Stimulated activated CD8-positive, alpha-beta memory T cell treated with anti-CD3 and anti-CD28 coated beads, Interleukin-15, amount 100 ng/mL, for 24 hours (primary cell): ENCODE measurements around the gene MICAL3.
"Not testable (repeated sequence)": the region's sequence is repeated elsewhere in the genome, so short reads cannot be mapped to it uniquely, and the experiment has no call there.

Experiments
- DNase-seq: peaks from one replicate; pipeline ENCODE4 v3.0.0-alpha.2; 2020; ENCODE audit warnings: low read depth

The MICAL3 gene

DNA sequence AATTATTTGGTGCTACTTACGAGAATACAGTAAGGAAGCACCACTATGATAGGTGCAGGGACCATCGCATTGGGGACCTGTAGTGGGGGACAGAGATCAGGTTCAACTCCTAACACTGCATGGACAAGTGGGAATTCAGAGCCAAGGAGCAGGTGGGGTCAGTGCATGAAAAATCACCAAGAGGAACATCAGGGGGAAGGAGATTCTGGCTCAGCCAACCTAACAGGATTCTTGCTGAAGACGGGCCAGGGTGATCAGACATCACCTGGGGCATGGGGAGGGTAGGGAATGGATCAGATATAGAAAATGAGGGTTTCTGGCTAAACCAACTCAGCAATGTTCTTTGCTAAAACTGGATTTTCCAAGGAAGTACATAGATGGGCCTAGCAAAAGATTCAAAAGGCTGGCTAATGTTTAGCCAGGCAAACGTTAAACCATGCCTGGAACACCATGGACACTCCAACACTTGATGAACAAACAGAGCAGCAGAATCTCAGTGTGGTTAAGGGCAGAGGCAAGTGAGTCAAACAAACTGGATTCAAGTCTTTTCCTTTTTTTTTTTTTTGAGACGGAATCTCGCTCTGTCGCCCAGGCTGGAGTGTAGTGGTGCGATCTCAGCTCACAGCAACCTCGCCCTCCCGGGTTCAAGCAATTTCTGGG, 70.0 kb downstream of the MICAL3 start:
- no peak for DNase-seq

GRCh38 chr22:17953147-17953546, 71.2 kb downstream of the MICAL3 start:
- no peak for DNase-seq

DNA sequence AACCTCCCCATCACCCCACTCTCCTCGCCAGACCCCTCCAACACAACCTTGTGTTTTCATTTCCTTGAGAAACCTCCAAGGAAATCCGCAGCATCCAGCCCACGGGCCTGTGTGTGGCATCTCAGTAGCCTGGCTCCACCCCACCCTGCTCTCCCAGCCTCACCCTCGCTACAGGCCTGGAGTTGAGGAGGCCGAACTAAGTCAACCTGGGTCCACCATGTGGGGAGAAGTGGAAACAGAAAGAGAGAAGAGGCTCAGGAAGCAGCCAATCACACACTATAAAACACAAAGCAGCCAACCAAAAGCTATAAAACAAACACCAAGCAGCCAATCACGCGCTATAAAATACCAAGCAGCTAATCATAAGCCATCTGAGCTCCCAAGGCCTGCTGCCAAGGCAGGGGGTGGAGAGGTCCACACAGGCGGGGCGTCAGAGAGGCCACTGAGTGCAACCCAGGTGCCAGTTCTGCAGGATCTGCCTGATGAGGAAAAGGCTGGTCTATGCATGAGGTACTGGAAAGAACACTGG, 72.0 kb downstream of the MICAL3 start:
- DNase-seq: no peak

GRCh38 chr22:17951315-17951714, 73.0 kb downstream of the MICAL3 start:
- DNase-seq: no peak

GRCh38 chr22:17950651-17951214, 73.6 kb downstream of the MICAL3 start:
- DNase-seq: no peak

DNA sequence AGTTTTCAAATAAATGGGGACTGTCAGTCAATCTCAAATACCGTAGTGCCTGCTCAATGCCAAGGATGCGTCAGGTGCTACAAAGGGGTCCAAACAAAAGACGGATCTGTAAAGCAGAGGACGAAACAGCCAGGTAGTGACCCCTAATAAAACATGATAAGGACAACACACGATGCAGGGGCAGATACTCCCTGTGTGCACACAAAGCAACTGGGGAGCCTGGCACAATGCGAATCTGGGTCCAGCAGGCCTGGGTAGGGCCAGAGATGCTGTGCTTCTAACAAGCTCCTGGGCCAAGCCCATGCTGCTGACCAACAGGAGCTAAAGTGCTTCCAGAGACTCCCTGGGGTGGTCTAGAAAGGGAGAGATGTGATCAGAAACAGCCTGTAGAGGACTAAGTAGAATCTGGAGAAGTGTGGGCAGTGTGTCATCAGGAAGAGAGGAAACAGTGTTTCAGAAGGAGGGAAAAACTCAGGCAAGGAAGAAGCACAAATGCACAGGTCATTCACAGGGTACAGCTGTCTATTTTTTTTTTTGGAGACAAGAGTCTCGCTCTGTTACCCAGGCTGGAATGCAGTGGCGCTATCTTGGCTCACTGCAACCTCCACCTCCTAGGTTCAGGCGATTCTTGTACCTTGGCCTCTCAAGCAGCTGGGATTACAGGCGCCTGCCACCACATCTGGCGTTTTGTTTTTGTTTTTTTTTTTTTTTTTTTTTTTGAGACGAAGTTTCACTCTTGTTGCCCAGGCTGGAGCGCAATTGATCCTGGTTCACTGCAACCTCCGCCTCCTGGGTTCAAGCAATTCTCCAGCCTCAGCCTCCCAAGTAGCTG, 74.5 kb downstream of the MICAL3 start:
- DNase-seq: no peak

DNA sequence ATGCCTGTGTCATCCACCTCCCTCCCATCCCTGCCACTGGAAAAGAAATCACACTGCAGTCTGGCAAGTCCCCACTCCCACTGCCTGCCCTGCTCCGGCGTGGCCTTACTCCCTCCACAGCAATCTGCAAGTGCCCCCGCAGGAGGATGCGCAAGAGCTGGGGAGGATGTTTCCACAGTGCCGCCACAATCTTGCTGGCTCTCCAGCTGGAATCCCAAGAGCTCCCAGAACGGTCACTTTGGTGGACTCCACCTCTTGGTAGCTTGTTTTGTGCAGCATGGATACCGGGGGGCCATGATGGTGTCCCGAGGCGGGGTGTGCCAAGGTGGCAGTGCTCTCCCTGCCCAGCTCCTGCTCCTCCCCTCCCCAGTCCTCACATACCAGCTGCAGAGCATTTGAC, 76.3 kb downstream of the MICAL3 start:
- no peak for DNase-seq

DNA sequence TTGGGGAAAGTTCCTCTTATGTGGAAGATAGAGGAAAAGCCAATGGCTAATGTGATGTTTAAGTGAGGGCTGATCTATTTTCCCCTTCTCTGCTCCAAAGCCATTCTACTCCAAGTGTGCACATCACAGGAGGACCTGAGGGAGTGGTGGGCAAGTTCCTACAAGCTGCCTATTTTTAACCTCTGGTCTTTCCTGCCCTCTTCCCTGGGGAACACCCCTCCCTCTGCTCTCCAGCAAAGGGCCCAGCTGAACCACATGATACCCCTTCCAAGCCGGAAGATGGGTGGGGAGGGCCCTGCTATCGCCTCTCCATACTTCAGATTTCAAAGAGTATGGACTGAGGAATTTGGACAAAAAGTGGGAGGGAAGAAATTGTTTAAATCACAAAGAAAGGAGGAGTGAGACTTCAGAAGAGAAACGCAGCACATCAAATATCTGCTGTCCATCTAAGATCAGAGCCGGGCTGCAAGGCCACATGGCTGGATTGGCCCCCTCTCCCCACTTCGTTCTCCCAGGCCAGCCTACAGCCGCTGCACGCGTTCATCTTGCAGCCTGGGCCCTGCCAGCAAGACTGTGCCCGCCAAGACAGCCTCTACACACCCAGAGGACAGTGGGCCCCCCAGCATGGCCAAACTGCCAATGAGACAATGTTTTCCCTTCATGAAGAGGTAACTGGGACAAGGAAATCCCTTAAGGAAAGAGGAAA, 77.5 kb downstream of the MICAL3 start:
- DNase-seq: no peak

GRCh38 chr22:17945888-17946648, 78.3 kb downstream of the MICAL3 start:
- DNase-seq: no peak

GRCh38 chr22:17945156-17945887, 79.0 kb downstream of the MICAL3 start:
- DNase-seq: no peak

GRCh38 chr22:17944256-17944655, 80.1 kb downstream of the MICAL3 start:
- DNase-seq: no peak

DNA sequence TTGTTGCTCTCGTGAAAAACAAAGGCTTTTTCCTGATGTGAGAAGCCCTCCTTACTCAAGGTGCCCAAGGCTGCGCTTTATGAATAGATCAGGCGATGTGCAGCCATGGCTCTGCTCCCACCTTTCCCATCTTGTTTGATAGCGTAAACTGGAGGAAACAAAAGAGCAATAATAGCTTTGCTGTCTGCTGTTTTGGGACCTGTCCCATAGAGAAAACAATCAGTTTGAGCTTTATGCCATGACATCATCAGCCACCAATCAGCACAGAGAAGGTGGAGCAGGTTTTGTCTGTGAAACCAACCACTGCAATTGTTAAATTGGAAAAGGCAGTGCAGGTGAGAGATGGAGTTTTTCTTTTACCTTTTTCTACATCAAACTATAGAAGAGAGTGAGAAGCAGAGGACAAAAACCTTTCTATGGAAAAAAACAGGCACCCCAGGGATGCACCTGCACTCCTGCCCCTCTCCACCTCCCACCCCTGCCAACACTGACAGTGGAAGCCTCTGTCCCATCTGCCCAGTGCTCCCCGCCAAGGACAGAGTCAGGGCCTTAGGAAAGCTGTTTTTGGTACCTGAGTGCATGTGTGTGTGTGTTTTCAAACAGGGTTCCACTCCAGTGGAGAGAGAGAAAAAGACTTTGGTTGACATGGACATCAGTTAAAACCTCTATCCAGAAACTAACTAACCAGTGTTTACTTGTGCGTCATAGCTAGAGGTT, 80.7 kb downstream of the MICAL3 start:
- DNase-seq: no peak

DNA sequence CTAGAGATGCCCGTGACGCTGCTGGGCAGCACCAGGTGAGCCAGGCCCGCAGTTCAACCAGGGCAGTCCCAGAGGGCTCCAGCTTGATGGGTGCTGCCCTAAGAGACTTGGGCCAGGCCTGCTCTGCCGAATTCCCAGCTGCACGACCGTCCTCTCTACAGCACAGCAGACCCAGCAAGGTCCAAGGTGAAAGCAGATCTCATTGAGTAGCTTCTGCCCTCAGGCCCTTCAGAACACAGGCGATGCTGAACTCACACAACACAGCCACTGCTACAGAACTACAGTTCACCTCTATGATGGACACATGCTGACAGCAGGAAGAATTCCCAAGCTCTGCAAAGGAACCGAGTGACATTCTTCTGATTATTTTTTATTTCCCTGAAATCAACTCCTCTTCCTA, 81.6 kb downstream of the MICAL3 start:
- no peak for DNase-seq

- no peak for DNase-seq
Observed at GRCh38 chr22:17941471-17942406, 82.6 kb downstream of the MICAL3 start.

GRCh38 chr22:17939579-17939978, 84.8 kb downstream of the MICAL3 start:
- no peak for DNase-seq

GRCh38 chr22:17939011-17939410, 85.3 kb downstream of the MICAL3 start:
- DNase-seq: no peak

DNA sequence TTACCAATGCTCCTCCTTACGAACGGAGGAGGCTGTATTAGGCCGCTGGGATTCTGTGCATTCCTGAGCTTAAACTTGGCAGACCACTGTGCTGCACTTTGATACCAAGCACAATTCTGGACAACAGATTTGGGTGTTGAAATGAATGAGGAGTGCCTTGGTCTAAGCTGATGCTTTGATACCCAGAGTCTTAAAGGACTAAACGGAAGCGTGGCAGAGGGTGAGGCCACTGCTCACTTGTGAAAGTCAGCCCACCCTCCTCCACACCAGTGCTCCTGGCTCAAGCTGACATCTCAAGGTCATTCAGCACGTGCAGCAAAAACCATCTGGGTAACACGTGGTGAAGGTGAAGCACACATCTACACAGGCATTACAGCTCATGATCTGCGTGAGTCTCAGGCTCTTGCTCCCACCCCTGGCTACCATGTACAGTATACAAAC, 85.9 kb downstream of the MICAL3 start:
- DNase-seq: no peak

DNA sequence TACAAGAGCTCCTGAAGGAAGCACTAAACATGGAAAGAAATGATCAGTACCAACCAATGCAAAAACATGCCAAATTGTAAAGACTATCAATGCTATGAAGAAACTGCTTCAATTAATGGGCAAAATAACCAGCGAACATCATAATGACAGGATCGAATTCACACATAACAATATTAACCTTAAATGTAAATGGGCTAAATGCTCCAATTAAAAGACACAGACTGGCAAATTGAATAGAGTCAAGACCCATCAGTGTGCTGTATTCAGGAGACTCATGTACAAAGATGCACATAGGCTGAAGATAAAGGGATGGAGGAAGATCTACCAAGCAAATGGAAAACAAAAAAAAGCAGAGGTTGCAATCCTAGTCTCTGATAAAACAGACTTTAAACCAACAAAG, 91.9 kb downstream of the MICAL3 start:
- DNase-seq: not testable (repeated sequence)

DNA sequence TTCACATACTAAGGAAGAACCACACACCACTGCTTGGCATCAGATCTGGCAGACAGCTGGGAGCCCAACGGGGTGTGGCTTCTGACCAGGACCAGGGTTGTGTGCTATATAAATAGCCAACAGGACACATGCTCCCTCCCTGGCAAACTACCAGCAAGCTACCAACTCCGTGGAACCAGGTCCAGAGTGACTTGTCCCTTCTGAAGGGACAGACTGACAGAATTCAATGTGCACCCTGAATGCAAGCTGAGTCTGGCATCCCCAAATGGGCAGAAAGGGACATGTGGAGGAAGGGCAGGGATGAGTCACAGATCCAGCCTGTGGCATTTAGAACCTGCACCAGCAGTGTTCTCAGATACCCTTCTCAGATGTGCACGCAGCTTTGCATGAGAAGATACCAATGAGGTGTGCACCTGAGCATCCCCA, 92.9 kb downstream of the MICAL3 start:
- DNase-seq: no peak
